Cardiac fibroblast (primary cell): ENCODE results near the gene TDRD9.

Experiments used
- DNase-seq, 2 donors: peaks; one replicate each; pipeline versions ENCODE4 v3.0.0 to v3.0.0-alpha.2; 2010; ENCODE audit warnings: low read depth in 2 of 2
- H3K4me3 ChIP-seq, 2 donors: replicated peaks in 1 of 2; 1 replicate in 1 of 2; 2 replicates in 1 of 2; pipeline ENCODE4 v1.5.1; 2011; ENCODE audit warnings: low read depth in 2 of 2, low read length in 2 of 2, mild to moderate bottlenecking in 2 of 2, moderate library complexity in 1 of 2
- TF ChIP-seq, protein P1 (sequence below): IDR thresholded peaks from one replicate; pipeline ENCODE4 v1.5.1; 2011; ENCODE audit warnings: low read depth, mild to moderate bottlenecking, low read length, inconsistent platforms

Gene TDRD9

GRCh38 chr14:104086210-104086660, 158.0 kb downstream of the TDRD9 start:
- no peak overlapping the region for H3K4me3 ChIP-seq
- TF ChIP-seq, protein P1, sequence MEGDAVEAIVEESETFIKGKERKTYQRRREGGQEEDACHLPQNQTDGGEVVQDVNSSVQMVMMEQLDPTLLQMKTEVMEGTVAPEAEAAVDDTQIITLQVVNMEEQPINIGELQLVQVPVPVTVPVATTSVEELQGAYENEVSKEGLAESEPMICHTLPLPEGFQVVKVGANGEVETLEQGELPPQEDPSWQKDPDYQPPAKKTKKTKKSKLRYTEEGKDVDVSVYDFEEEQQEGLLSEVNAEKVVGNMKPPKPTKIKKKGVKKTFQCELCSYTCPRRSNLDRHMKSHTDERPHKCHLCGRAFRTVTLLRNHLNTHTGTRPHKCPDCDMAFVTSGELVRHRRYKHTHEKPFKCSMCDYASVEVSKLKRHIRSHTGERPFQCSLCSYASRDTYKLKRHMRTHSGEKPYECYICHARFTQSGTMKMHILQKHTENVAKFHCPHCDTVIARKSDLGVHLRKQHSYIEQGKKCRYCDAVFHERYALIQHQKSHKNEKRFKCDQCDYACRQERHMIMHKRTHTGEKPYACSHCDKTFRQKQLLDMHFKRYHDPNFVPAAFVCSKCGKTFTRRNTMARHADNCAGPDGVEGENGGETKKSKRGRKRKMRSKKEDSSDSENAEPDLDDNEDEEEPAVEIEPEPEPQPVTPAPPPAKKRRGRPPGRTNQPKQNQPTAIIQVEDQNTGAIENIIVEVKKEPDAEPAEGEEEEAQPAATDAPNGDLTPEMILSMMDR = no peak
- DNase-seq = no peak

DNA sequence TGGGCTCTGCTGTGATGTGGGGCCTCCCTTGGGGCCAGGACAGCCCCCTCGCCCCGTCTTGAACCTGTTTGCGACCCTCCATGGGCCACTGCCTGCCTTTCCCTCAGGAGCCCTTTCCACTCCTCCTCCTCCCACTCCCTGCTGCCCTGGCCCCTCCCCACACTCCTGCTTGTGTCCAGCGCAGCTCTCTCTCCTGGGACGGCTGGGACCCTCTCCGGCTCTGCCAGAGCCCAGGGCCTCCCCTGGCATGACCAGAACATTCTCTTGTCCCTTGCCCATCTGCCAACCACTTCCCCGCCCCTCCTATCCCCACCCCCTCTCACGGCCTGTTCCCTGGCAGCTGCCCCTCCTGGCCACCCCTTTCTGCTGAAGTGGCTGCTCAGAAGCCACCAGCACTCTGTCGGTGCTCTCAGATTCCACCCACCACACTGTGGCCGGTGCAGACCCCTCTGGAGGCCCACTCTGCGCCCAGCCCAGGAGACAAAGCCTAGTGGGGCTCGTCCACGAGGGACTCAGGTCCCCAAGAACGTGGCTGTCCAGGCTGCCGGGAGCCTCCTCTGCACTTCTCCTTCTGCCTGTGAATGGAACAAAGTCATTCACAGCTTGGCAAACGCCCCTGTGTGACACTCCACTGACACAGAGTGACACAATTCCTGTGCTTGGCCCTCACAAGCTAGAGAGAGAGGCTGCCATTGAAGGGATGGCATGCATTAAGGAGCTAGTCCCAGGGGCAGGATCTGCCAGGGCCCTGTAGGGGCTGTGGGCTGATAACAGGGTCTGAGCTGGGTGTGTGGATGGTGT, 158.6 kb downstream of the TDRD9 start:
- TF ChIP-seq, protein P1 = no peak
- H3K4me3 ChIP-seq = no peak overlapping the region
- DNase-seq = no peak

- DNase-seq = no peak
- no peak overlapping the region for H3K4me3 ChIP-seq
- TF ChIP-seq, protein P1 = no peak
Observed at GRCh38 chr14:104087505-104087904, 159.2 kb downstream of the TDRD9 start.

DNA sequence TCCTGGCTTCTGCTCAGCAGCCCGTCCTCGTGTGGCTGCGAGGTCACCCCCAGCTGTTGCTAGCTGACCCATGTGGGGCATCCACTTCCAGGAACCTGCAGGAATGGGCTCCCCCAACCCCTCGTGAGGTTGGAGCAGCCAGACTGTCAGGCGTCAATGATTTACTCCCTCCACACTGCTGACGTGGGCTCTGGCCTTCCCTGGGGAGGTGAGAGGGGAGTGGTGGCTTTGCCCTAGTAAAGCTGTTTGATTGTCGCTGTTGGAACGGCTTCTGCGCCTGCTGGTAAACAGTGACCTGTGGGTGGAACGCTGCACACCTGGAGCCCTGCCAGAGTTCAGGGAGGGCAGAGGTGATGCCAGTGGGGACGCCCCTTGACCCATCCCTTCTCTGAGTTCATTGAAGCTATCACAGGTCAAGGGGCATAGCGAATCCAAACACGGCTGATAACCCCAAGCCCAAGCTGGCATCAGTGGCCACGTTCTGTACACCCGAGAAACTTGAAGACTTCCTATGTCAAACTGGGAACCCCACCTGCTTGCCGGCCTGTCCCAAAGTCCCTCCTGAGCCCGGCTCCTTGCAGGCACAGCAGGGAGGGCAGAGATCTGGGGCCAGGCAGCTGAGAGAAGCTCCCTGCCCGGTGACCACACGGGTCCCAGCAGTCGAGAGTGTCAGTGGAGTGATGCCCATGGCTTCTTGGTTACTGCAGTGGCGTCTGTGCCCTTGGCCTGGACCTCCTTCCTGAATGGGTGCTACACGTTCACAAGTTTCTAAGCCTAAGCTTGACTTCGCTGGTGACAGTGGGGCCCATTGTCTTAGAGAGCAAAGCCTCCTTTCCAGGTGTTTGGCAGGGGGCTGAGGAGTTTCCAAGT, 160.0 kb downstream of the TDRD9 start:
- TF ChIP-seq, protein P1 = no peak
- DNase-seq = no peak
- no peak overlapping the region for H3K4me3 ChIP-seq

DNA sequence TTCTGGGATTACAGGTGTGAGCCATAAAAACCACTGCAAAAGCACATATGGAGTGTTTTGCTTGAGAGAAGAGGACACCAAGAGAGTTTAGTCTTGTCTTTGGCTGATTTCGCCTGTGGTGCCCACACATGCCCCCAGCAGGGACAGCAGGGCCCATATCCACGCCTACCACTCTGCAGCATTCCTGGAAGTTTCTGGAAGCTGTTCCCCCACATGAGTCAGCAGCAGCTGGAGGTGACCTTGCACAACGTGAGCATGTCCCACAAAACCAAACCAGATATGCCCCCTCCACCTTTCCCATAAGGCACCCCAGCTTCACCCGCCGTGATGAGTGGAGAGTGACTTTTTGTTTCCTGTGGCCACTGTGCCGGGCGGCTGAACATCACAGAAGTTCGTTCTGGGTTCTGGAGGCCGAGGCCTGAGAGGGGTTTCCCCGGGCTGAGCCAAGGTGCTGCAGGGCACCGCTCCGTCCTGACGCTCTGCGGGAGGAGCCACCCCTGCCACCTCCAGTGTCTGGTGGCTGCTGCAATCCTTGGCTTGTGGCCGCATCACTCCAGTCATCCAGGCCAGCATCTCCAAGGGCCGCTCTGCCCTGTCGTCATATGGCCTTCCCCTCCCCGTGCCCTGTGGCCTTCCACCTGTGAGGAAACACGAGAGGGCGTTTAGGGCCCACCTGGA, 162.0 kb downstream of the TDRD9 start:
- H3K4me3 ChIP-seq = no peak overlapping the region
- TF ChIP-seq, protein P1 = no peak
- DNase-seq = no peak

GRCh38 chr14:104091061-104091926, 163.0 kb downstream of the TDRD9 start:
- DNase-seq = no peak
- TF ChIP-seq, protein P1 = no peak
- H3K4me3 ChIP-seq = no peak overlapping the region
